ENCODE measurements around the gene TCF7L1. TPM values are rescaled to one million over a fixed set of nuclear protein-coding genes. Genes with fewer than 3 reads are reported as not detected.
"Not testable (repeated sequence)": the region's sequence is repeated elsewhere in the genome, so short reads cannot be mapped to it uniquely, and the experiment has no call there.

TCF7L1 gene
- total RNA-seq, 2 donors from 2014 or later: 2.0 to 3.9 TPM

GRCh38 chr2:85199698-85200097 lies 66.5 kb downstream of the TCF7L1 start:
- DNase-seq (no peak), ATAC-seq (no peak)
- intact Hi-C loops (cut with DNase I, micrococcal nuclease): no loop called here

DNA sequence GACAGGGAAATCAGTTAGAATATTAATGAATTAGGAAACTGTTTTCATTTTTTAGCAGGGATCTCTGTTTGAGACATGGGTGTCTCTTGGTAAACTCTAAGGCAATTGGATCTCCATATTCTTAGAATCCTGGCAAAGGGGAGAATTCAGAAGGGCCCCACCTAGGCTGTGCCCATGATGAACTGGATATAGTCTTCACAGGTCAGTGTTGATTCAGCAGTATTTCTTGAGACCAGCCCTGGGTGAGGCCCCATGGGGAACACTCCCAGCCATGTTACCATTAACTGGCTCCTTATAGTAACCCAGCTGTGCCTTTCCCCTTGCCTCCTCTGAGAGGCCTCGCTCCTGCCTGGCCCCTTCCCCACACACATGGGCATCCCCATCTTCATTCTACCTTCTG lies 76.7 kb downstream of the TCF7L1 start:
- ATAC-seq (no peak), DNase-seq (no peak)
- intact Hi-C loops (cut with DNase I, micrococcal nuclease): no loop called here

DNA sequence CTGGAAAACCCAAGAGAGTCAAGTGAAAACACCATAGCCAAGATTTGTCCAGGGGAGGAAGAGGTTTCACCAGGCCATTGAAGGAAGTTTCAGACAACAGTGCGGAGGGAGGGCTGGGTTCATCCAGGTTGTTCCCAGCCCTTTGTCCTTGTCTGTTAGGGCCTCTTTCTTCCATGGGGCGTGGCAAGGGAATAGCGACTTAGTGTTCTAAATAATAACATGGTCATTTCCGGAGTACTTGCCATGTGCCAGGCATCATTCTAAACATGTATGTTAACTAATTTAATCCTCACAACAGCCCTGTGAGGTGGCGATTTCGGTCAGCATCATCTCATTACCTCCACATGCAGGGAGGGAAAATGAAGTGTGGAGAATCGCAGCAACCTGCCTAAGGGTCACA lies 77.3 kb downstream of the TCF7L1 start:
- no peak for ATAC-seq
- DNase-seq: no peak
- intact Hi-C loops (cut with DNase I, micrococcal nuclease): no loop called here

DNA sequence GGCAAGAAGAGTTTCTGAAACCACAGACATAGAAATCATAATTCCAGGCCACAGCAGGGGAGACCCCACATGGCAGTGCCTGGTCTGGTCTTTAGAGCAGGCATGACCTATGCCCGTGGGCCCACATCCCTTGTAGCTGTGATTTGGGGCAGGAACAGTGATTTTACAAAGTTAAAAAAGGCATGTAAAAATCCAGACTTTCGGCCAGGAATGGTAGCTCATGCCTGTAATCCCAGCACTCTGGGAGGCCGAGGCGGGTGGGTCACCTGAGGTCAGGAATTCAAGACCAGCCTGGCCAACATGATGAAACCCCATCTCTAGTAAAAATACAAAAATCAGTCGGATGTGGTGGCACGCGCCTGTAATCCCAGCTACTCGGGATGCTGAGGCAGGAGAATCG lies 78.4 kb downstream of the TCF7L1 start:
- ATAC-seq; intact Hi-C loops (cut with DNase I, micrococcal nuclease); DNase-seq: not testable (repeated sequence)

DNA sequence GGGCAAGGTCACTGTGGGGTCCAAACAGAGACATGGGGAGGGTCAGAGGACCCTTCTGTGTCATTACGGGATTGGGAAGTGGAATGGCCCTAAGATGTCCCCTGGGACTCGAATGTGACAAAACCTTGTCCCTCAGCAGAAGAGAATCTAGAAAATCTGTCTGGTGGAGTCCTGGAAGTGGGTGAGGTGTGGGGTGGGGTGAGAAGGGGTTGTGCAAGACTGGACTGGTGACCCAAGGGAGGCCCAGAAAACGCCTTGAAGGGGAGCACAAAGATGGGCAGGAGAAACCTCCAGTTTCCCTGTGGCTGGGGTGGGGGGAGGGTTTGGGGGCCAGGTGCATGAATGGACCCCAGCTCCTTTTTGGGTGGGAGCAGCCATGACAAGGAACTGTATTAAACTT lies 79.6 kb downstream of the TCF7L1 start:
- ATAC-seq: no peak
- intact Hi-C loops (cut with DNase I, micrococcal nuclease): no loop called here
- DNase-seq: no peak

DNA sequence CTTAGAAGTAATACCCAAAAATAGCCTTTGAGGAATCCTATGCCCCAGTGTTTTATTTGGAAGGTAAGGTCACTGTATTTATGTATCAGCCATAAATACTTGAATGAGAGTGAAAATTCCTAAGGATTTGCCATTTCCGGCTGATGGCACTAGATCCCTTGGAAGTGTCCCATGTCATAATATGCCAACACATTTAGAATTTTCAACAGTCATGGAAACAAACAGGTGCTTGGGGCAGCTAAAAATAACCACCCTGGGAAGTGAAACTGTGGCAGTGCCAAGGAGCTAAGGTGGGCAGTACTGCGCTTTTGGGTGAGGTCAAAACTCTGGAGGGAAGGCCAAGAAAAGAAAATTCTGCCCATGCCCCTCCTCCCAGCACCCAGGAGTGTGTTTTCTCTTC lies 80.2 kb downstream of the TCF7L1 start:
- intact Hi-C loops (cut with DNase I, micrococcal nuclease): no loop called here
- no peak for DNase-seq
- ATAC-seq: no peak

- intact Hi-C loops (cut with DNase I, micrococcal nuclease): no loop called here
- ATAC-seq: no peak
- no peak for DNase-seq
Measured at GRCh38 chr2:85213901-85214512, 80.8 kb downstream of the TCF7L1 start.

- intact Hi-C loops (cut with DNase I, micrococcal nuclease): no loop called here
- ATAC-seq (no peak), DNase-seq (no peak)
Measured at GRCh38 chr2:85215081-85215447, 81.9 kb downstream of the TCF7L1 start.

GRCh38 chr2:85215448-85216401 lies 82.5 kb downstream of the TCF7L1 start:
- ATAC-seq (no peak), DNase-seq (no peak)
- intact Hi-C loops (cut with DNase I, micrococcal nuclease): no loop called here

GRCh38 chr2:85216927-85217326 lies 83.7 kb downstream of the TCF7L1 start:
- intact Hi-C loops (cut with DNase I, micrococcal nuclease): no loop called here
- ATAC-seq (no peak), DNase-seq (no peak)

- no peak for ATAC-seq
- intact Hi-C loops (cut with DNase I, micrococcal nuclease): no loop called here
- DNase-seq: no peak
Measured at GRCh38 chr2:85221067-85221691, 88.0 kb downstream of the TCF7L1 start.

DNA sequence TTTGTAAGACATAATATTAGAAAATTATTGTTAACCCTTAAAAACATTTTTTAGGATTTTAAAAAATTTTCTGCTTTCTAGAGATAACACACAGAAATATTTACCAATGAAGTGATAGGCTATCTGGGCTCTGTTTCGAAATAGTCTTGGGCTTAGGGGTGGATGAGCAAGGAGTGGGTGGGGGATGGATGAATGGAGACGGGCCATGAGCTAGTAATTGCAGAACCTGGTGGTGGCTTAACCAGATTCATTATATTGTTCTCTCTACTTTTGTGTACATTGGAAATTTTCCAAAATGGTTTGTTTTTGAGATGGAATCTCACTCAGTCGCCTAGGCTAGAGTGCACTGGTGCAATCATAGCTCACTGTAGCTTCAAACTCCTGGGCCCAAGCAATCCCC lies 89.6 kb downstream of the TCF7L1 start:
- intact Hi-C loops (cut with DNase I, micrococcal nuclease): no loop called here
- ATAC-seq (no peak), DNase-seq (no peak)

DNA sequence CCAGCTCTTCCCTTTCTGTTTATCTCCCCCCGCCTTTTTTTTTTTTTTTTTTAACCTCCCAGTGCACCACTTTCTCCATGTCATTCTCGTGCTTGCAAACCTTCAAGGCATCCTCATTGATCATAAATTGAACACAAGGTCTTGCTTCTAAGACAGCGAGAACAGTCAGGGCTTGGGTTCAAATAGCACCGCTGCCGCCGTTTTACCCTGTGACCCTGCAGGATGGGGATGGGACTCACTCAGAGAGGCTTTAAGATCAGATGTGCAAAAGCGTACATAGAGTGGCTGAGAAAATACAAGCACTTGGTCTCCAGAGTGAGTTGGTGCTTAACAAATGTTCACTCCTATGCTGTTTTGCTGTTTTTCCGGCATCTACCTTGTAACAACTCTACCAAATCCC lies 93.6 kb downstream of the TCF7L1 start:
- intact Hi-C loops (cut with DNase I, micrococcal nuclease): no loop called here
- no peak for ATAC-seq
- DNase-seq: no peak

GRCh38 chr2:85230679-85231467 lies 97.7 kb downstream of the TCF7L1 start:
- ATAC-seq (no peak), DNase-seq (no peak)
- intact Hi-C loops (cut with DNase I, micrococcal nuclease): no loop called here

- intact Hi-C loops (cut with DNase I, micrococcal nuclease): no loop called here
- DNase-seq (no peak), ATAC-seq (no peak)
Measured at GRCh38 chr2:85231468-85231805, 98.2 kb downstream of the TCF7L1 start.

- no peak for DNase-seq
- no peak for ATAC-seq
- intact Hi-C loops (cut with DNase I, micrococcal nuclease): no loop called here
Measured at GRCh38 chr2:85231952-85232351, 98.8 kb downstream of the TCF7L1 start.

- intact Hi-C loops (cut with DNase I, micrococcal nuclease): no loop called here
- DNase-seq (no peak), ATAC-seq (no peak)
Measured at GRCh38 chr2:85234868-85235267, 101.7 kb downstream of the TCF7L1 start.

DNA sequence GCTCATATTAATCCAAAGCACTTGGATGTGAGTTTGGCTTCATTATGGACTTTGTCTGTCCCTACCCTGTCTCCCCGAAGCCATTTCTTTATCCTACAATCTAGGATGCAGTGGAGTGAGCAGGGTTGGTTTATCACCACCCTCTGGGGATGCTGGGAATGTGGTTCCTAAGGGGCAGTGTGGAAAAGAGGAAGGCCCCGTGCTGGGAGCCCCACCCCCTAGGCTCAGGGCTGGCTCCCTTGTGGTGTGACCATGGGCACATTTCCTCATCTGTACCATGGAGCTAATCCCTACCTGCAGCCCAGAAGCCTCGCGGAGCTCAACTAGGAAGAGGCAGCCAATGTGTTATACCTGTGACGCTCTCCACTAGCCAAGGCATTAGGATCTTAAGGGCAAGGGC lies 102.1 kb downstream of the TCF7L1 start:
- DNase-seq: no peak
- no peak for ATAC-seq
- intact Hi-C loops (cut with DNase I, micrococcal nuclease): no loop called here

- ATAC-seq: no peak
- intact Hi-C loops (cut with DNase I, micrococcal nuclease): no loop called here
- no peak for DNase-seq
Measured at GRCh38 chr2:85236084-85236483, 102.9 kb downstream of the TCF7L1 start.
